ENCODE data around the gene EEF1AKMT4. TPM values are rescaled to one million over a fixed set of nuclear protein-coding genes. Genes with fewer than 3 reads are reported as not detected.

EEF1AKMT4 gene
- total RNA-seq, 1 experiment from 2014 or later, result 8.1 TPM

DNA sequence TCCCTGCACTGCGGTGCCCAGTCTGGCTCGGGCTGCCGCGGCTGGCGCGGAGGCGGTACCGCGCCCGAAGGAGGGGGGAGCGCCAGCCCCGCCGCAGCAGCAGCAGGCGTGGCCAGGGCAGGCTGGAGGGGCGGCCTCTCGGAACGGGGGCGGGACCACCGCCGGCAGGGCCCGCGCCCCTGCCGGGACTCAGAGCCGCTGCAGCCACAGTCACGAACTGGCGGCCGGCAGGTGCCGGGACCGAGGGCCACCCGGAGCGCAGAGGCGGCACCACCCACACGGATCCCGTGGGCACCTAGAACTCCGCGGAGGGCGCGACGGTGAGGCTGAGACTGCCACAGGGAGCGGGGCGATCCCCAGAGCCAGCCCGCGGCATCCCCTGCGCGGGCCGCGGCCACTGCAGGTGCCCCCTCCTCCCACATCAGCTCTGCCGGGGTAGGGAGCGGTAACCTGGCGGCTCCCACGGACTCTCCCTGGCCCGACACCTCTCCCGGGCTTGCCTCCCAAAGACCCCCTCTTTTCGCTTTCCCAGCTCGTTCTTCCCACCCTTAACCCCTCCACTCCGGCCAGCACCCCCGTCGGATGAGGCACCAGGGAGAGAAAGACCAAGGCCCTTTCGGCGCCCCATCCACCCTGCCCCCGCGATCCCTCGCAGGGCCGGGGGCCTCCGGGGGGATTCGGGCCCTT is 19.9 kb upstream of the EEF1AKMT4 start, which contains the start of gene VWA5B2:
VWA5B2 (plus strand) TSS at position 192 of the 687 bp plus-strand sequence. CDS start 944 bp downstream, outside the sequence.
- no peak within 1 kb of the TSS for H3K18ac ChIP-seq (ENCODE audit: insufficient read length, low read depth, low read length)
- no peak within 1 kb of the TSS for H3K9ac ChIP-seq (ENCODE audit: extremely low read depth, insufficient read length, low read length)
- no CpG with 5 or more reads among the region's 66 CpGs for WGBS (ENCODE audit: extremely low coverage, insufficient read length, low lambda C conversion rate)
- H3K27me3 ChIP-seq (ENCODE audit: insufficient read depth, low read length), result peaks cover 37% of the 10 kb centered on the region
- H3K23me2 ChIP-seq (ENCODE audit: insufficient read length, low read depth, low read length, poor library complexity, severe bottlenecking), result peaks cover 15% of the 10 kb centered on the region
- no peaks in the 10 kb centered on the region for H3K9me3 ChIP-seq (ENCODE audit: control insufficient read depth, low read depth, low read length)
- no peaks in the 10 kb centered on the region for H4K20me1 ChIP-seq (ENCODE audit: control insufficient read depth, insufficient read depth, insufficient read length)
- H3K23ac ChIP-seq (ENCODE audit: insufficient read length, low read depth, low read length), result no peak within 1 kb of the TSS
- TF ChIP-seq CTCF (conservative IDR thresholded peaks at IDR 0.05), result peak; percentile 46
- peak within 1 kb of the TSS; percentile 65 for H3K4me2 ChIP-seq (ENCODE audit: insufficient read depth, insufficient read length, low read length)
- no peak within 1 kb of the TSS for H3K27ac Mint-ChIP-seq
- no peak within 1 kb of the TSS for H3T11ph ChIP-seq (ENCODE audit: low read length)
- no peaks in the 10 kb centered on the region for H3K79me2 ChIP-seq (ENCODE audit: insufficient read depth, low read length)
- H3K4ac ChIP-seq (ENCODE audit: low read depth, low read length), result no peak within 1 kb of the TSS
- H3K27me3 Mint-ChIP-seq (ENCODE audit: low read depth), result peaks cover 77% of the 10 kb centered on the region
- no peak within 1 kb of the TSS for H2BK20ac ChIP-seq (ENCODE audit: low read depth, low read length, poor library complexity, severe bottlenecking)
- no peak within 1 kb of the TSS for H2BK15ac ChIP-seq (ENCODE audit: low read depth, low read length)
- H3K9me3 Mint-ChIP-seq, result no peaks in the 10 kb centered on the region
- H2BK5ac ChIP-seq (ENCODE audit: insufficient read length, low read length), result no peak within 1 kb of the TSS
- H4K8ac ChIP-seq (replicated peaks; ENCODE audit: insufficient read length, low read depth, low read length), result no peak within 1 kb of the TSS
- no peak within 1 kb of the TSS for H2BK12ac ChIP-seq (ENCODE audit: insufficient read length, low read depth, low read length)
- peaks cover 2 to 6% of the 10 kb centered on the region in 2 experiments for H3K4me1 Mint-ChIP-seq
- DNase-seq, result peak; percentile 82
- H3K56ac ChIP-seq (ENCODE audit: insufficient read length, low read depth, low read length), result no peak within 1 kb of the TSS
- H4K91ac ChIP-seq (ENCODE audit: insufficient read length, low read depth, low read length), result no peak within 1 kb of the TSS
- H2AFZ ChIP-seq (ENCODE audit: low read length), result no peak within 1 kb of the TSS
- H3K36me3 Mint-ChIP-seq (ENCODE audit: insufficient read depth in 1 of 3, low read depth in 3 of 3), result no peaks in the 10 kb centered on the region
- no peak within 1 kb of the TSS for H4K5ac ChIP-seq (ENCODE audit: insufficient read length, low read depth, low read length)
- H3K14ac ChIP-seq (ENCODE audit: insufficient read depth, low read length), result no peak within 1 kb of the TSS
- no peaks in the 10 kb centered on the region for H3K79me1 ChIP-seq (ENCODE audit: insufficient read depth, low read depth, low read length, poor library complexity, severe bottlenecking)
- H2AK5ac ChIP-seq (ENCODE audit: insufficient read length, low read length), result no peak within 1 kb of the TSS
- H2BK120ac ChIP-seq (ENCODE audit: low read depth, low read length, poor library complexity, severe bottlenecking), result no peak within 1 kb of the TSS
- H3K27ac ChIP-seq (ENCODE audit: insufficient read length, low read depth, low read length), result no peak within 1 kb of the TSS
- H3K4me1 ChIP-seq (ENCODE audit: insufficient read depth, low read length), result no peaks in the 10 kb centered on the region
- H3K4me3 Mint-ChIP-seq, result peak within 1 kb of the TSS; percentile 65 to 77
